Effector memory CD4-positive, alpha-beta T cell (primary cell): Measurements from ENCODE around the gene IER3.
"Not testable (repeated sequence)": the region's sequence is repeated elsewhere in the genome, so short reads cannot be mapped to it uniquely, and the experiment has no call there.

Experiments used
- DNase-seq, 3 donors: peaks; one replicate each; pipeline ENCODE4 v3.0.0-alpha.2; 2020
- H3K27ac ChIP-seq: 2 replicates; pipeline ENCODE4 v1.7.0; 2013; ENCODE audit warnings: mild to moderate bottlenecking, low read length, moderate library complexity; ENCODE audit not compliant: insufficient read depth, poor library complexity, severe bottlenecking
- H3K27me3 ChIP-seq: replicated peaks from 2 replicates; pipeline ENCODE4 v1.7.0; 2013; ENCODE audit warnings: mild to moderate bottlenecking, low read length; ENCODE audit not compliant: insufficient read depth, control insufficient read depth, poor library complexity, severe bottlenecking
- H3K36me3 ChIP-seq: 2 replicates; pipeline ENCODE4 v1.7.0; 2013; ENCODE audit warnings: mild to moderate bottlenecking, low read length, moderate library complexity; ENCODE audit not compliant: control insufficient read depth, insufficient read depth
- H3K4me1 ChIP-seq: 2 replicates; pipeline ENCODE4 v1.7.0; 2013; ENCODE audit warnings: low read length, mild to moderate bottlenecking; ENCODE audit not compliant: control insufficient read depth, insufficient read depth, poor library complexity, severe bottlenecking
- H3K4me3 ChIP-seq: 2 replicates; pipeline ENCODE4 v1.7.0; 2013; ENCODE audit warnings: low read length, low read depth, mild to moderate bottlenecking; ENCODE audit not compliant: insufficient read depth, poor library complexity, severe bottlenecking
- H3K9me3 ChIP-seq: 2 replicates; pipeline ENCODE4 v1.7.0; 2013; ENCODE audit warnings: mild to moderate bottlenecking, low read length, moderate library complexity; ENCODE audit not compliant: control insufficient read depth

IER3 gene

GRCh38 chr6:30761791-30762429, 17.6 kb upstream of the IER3 start:
- Histone ChIP-seq H3K36me3 (no peaks in the 10 kb centered on the region), H3K27me3 (no peaks in the 10 kb centered on the region), H3K4me3 (no peak overlapping the region), H3K27ac (no peak overlapping the region), H3K9me3 (no peaks in the 10 kb centered on the region), H3K4me1 (no peaks in the 10 kb centered on the region)
- no peak for DNase-seq

DNA sequence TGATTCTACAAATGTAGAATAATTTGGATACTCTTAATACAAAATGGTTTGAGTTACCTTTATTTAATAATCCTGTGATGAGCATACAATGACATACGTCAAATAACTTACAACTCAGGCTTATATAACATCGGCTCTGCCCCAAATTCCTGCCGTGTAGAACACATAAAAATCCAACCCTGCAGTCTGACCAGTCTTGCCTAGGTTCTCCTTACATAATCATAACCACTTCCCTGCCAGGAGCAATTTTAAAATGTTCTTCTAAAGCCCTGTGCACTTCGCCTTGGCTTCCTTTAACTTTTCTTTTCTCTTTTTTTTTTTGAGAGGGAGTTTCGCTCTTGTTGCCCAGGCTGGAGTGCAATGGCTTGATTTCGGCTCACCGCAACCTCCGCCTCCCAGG, 16.2 kb upstream of the IER3 start:
- H3K9me3 ChIP-seq = no peaks in the 10 kb centered on the region
- no peaks in the 10 kb centered on the region for H3K4me1 ChIP-seq
- no peaks in the 10 kb centered on the region for H3K36me3 ChIP-seq
- no peak for DNase-seq
- no peak overlapping the region for H3K27ac ChIP-seq
- H3K4me3 ChIP-seq = no peak overlapping the region
- no peaks in the 10 kb centered on the region for H3K27me3 ChIP-seq

DNA sequence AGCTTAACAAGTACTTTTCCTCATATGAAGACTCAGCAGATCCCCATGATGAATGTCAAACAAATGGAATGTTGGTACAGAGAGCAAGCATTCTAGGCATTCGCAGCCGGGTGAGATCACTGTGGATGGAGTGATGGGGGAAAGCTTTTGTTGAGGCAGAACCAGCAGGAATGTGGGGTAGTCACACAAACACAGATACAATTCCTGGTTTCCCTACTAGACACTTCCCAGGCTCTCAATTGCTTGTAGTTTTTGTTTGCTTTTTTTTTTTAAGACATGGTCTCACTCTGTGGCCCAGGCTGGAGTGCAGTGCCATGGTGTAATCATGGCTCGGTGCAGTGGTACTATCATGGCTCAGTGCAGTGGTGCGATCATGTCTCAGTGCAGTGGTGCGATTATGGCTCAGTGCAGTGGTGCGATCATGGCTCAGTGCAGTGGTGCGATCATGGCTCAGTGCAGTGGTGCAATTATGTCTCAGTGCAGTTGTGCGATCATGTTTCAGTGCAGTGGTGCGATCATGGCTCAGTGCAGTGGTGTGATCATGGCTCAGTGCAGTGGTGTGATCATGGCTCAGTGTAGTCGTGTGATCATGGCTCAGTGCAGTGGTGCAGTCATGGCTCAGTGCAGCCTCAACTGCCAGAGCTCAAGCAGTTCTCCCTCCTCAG, 15.4 kb upstream of the IER3 start:
- Histone ChIP-seq H3K27ac (no peak overlapping the region), H3K4me1 (no peaks in the 10 kb centered on the region), H3K36me3 (no peaks in the 10 kb centered on the region), H3K9me3 (no peaks in the 10 kb centered on the region), H3K4me3 (no peak overlapping the region), H3K27me3 (no peaks in the 10 kb centered on the region)
- DNase-seq = no peak

- no peak for DNase-seq
- Histone ChIP-seq H3K4me1 (no peaks in the 10 kb centered on the region), H3K27me3 (no peaks in the 10 kb centered on the region), H3K36me3 (no peaks in the 10 kb centered on the region), H3K4me3 (no peak overlapping the region), H3K27ac (no peak overlapping the region), H3K9me3 (no peaks in the 10 kb centered on the region)
Observed at GRCh38 chr6:30757261-30757904, 13.0 kb upstream of the IER3 start.

DNA sequence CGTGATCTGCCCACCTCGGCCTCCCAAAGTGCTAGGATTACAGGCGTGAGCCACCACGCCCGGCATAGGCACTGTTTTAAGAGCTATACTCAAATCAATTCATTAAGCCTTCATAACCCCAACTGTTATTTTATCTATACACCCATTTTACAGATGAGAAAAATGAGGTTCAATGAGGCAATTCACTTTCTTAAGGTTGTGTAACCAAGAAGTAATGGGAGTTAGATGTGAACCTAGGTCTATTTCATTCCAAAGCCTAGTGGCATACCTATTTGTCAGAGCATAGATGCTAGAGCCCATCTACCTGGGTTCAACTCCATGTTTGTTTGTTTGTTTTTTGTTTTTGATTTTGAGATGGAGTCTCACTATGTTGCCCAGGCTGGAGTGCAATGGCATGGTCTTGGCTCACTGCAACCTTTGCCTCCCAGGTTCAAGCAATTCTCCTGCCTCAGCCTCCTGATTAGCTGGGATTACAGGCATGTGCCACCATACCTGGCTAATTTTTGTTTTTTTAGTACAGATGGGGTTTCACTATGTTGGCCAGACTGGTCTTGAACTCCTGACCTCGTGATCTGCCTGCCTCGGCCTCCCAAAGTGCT, 12.2 kb upstream of the IER3 start:
- H3K4me1 ChIP-seq, DNase-seq, H3K36me3 ChIP-seq, H3K27ac ChIP-seq, H3K27me3 ChIP-seq, H3K4me3 ChIP-seq, H3K9me3 ChIP-seq: not testable (repeated sequence)

GRCh38 chr6:30754631-30755030, 10.3 kb upstream of the IER3 start:
- no peaks in the 10 kb centered on the region for H3K36me3 ChIP-seq
- no peak for DNase-seq
- no peaks in the 10 kb centered on the region for H3K4me1 ChIP-seq
- no peak overlapping the region for H3K4me3 ChIP-seq
- H3K27me3 ChIP-seq = no peaks in the 10 kb centered on the region
- H3K9me3 ChIP-seq = no peaks in the 10 kb centered on the region
- no peak overlapping the region for H3K27ac ChIP-seq

DNA sequence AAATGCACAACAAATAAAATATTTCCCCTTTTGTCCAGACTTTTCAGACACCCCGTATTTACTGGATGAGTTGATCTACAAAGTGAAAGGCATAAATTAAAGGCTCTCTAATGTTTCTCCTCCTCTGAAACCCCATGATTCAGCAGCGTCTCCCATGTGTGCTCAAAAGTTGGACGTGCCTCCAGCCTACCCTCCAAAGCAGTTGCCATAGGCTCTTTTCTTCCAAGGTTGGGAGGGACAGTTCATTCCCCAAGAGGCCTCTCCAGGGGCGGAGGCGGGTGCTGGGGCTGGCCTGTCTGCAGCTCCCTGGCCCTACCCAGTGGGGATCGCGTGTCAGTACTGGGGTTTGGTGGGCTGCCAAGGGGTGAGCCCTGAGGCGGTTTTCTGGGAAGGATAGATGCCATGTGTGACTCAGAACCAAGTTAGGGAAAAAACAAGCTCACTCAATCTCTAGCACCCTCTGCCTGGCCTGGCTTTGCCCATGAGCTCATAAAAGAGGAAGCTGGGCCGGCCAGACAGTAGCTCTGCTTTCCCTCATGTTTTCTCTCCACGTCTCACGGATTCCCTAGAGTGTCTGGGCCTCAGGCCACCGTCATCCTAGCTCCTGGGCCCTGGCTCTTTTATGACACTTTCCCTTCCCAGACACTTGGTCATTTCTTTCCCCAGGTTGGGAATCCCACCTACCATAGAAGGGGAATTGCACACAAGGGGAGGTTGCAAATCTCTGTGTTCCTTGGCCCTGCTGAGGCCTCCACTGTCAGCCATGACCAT, 8.0 kb upstream of the IER3 start:
- Histone ChIP-seq H3K4me3 (no peak overlapping the region), H3K4me1 (no peaks in the 10 kb centered on the region), H3K27ac (no peak overlapping the region), H3K36me3 (no peaks in the 10 kb centered on the region), H3K27me3 (no peaks in the 10 kb centered on the region), H3K9me3 (no peaks in the 10 kb centered on the region)
- DNase-seq = no peak

- no peaks in the 10 kb centered on the region for H3K4me1 ChIP-seq
- no peak overlapping the region for H3K27ac ChIP-seq
- no peak for DNase-seq
Observed at GRCh38 chr6:30750379-30750668, 6.0 kb upstream of the IER3 start.

GRCh38 chr6:30749554-30750378, 5.4 kb upstream of the IER3 start:
- H3K9me3 ChIP-seq = no peaks in the 10 kb centered on the region
- no peak for DNase-seq
- H3K36me3 ChIP-seq = no peaks in the 10 kb centered on the region
- no peak overlapping the region for H3K4me3 ChIP-seq
- no peak overlapping the region for H3K27ac ChIP-seq
- no peaks in the 10 kb centered on the region for H3K4me1 ChIP-seq
- no peaks in the 10 kb centered on the region for H3K27me3 ChIP-seq

More at GRCh38 chr6:30750379-30750668, 6.0 kb upstream of the IER3 start:
- Histone ChIP-seq H3K9me3 (no peaks in the 10 kb centered on the region), H3K27me3 (no peaks in the 10 kb centered on the region), H3K36me3 (no peaks in the 10 kb centered on the region), H3K4me3 (no peak overlapping the region)
